ENCODE results near the gene PSME3IP1. TPM values are rescaled to one million over a fixed set of nuclear protein-coding genes. Genes with fewer than 3 reads are reported as not detected.

PSME3IP1 gene
- total RNA-seq, 1 experiment from 2014 or later: 45.6 TPM

DNA sequence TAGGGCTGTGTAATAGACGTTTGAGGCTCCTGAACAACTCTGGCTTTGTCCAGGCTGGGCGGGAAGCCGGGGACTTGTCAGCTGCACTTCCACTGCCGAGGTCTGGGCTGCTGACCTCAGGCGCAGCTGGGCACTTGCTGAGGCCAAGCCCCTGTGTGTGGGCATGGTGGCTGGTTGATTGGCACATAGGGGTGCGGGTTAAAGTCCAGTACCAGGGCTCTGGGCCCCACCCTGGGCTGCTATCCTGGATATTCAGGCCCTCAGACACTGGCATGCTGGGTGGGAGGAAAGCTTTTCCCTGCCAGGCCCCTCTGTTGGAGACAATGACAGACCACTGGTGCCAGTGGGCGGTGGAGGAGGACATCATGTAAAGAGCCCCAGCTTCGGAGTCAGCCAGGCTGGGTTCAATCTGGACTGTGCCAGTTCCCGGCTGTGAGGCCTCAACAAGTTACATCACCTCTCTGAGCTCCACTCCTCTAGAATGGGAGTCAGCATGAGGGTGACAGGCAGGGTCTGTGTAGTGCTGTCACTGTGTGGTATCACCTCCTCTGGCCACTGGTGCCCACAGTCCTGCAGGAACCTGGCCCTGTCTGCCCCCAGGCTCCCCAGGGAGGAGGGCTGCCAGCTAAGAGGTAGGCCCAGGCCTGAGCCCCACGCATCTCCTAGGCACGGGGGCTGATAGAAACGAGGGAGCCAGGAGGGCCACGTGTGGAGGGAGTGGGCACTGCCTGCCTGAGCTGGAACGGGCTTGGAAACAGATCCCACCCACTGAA lies 42.5 kb downstream of the PSME3IP1 start:
- Histone ChIP-seq H3K9me3 (ENCODE audit: low read length) (no peaks in the 10 kb centered on the region), H3K27ac (ENCODE audit: low read length) (no peak overlapping the region), H3K9ac (ENCODE audit: low read length) (no peak overlapping the region), H3K4me3 (ENCODE audit: low read length) (no peak overlapping the region), H3K4me2 (ENCODE audit: low read length) (no peak overlapping the region), H3K9me2 (replicated peaks; ENCODE audit: low read length) (no peaks in the 10 kb centered on the region), H3K79me2 (ENCODE audit: low read length) (no peaks in the 10 kb centered on the region), H3K36me3 (ENCODE audit: low read depth, low read length) (no peaks in the 10 kb centered on the region), H4K20me1 (ENCODE audit: low read length) (no peaks in the 10 kb centered on the region), H3K4me1 (ENCODE audit: insufficient read depth, low read length) (no peaks in the 10 kb centered on the region), H3K27me3 (ENCODE audit: low read length) (no peaks in the 10 kb centered on the region), H3F3A (ENCODE audit: low read length, unreplicated experiment) (no peaks in the 10 kb centered on the region), H2AFZ (ENCODE audit: low read length) (no peak overlapping the region)
- no peak for ATAC-seq
- intact Hi-C loops (cut with micrococcal nuclease): no loop called here
- TF ChIP-seq EZH2phosphoT487 (IDR thresholded peaks at IDR 0.05; ENCODE audit: borderline replicate concordance, low read length) (no peak), EZH2 (IDR thresholded peaks at IDR 0.05; ENCODE audit: low read length, unreplicated experiment) (no peak)
- TF ChIP-seq, protein P1, sequence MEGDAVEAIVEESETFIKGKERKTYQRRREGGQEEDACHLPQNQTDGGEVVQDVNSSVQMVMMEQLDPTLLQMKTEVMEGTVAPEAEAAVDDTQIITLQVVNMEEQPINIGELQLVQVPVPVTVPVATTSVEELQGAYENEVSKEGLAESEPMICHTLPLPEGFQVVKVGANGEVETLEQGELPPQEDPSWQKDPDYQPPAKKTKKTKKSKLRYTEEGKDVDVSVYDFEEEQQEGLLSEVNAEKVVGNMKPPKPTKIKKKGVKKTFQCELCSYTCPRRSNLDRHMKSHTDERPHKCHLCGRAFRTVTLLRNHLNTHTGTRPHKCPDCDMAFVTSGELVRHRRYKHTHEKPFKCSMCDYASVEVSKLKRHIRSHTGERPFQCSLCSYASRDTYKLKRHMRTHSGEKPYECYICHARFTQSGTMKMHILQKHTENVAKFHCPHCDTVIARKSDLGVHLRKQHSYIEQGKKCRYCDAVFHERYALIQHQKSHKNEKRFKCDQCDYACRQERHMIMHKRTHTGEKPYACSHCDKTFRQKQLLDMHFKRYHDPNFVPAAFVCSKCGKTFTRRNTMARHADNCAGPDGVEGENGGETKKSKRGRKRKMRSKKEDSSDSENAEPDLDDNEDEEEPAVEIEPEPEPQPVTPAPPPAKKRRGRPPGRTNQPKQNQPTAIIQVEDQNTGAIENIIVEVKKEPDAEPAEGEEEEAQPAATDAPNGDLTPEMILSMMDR (conservative IDR thresholded peaks at IDR 0.05; ENCODE audit: low read depth, low read length): no peak
- no peak for DNase-seq
- ChIA-PET POLR2A (ENCODE audit: unreplicated experiment) (no interaction called here), CTCF (no interaction called here)
- no TSS peak for BruUV-seq (replicated peaks)

DNA sequence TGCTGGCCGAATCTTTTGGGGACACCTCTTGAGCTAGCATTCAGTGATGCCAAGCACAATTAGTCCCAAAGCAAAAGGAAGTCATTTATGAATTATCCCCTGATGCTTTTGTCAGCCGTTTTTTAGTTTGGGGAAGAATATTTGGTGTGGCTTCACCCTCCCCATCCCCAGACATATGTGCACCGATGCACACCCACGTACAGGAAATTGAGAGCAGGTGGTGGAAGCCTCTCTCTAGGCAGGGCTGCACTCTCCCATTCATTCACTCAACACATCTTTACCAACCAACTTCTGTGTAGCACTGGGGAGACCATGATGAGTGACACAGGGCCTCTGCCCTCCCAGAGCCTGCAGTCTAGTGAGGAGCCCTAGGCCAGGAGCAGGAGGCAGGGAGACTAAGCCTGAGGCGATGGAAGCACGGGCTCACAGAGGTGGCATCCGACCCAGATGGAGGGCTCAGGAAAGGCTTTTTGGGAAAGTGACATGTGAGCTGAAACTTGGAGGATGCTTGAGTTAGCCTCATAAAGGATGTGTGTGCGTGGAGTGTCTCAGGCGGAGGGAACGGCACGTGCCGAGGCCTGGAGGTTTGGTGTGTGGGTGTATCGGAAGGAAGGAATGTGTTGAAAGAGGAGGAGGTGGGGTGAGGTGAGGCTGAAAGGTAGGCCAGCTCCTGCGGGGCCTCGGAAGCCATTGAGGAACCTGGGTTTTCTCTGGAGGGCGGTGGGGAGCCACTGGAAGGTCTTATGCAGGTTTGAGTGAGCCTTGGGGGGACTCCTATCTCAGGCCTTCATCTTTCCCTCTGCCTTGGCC lies 43.8 kb downstream of the PSME3IP1 start:
- no peak overlapping the region for H3K4me3 ChIP-seq (ENCODE audit: low read length)
- no peak for ATAC-seq
- no peaks in the 10 kb centered on the region for H3K9me3 ChIP-seq (ENCODE audit: low read length)
- no peak overlapping the region for H2AFZ ChIP-seq (ENCODE audit: low read length)
- no peaks in the 10 kb centered on the region for H3K9me2 ChIP-seq (replicated peaks; ENCODE audit: low read length)
- CTCF ChIA-PET: no interaction called here
- no TSS peak for BruUV-seq (replicated peaks)
- H3K4me2 ChIP-seq (ENCODE audit: low read length): no peak overlapping the region
- POLR2A ChIA-PET (ENCODE audit: unreplicated experiment): no interaction called here
- no peak for DNase-seq
- no peaks in the 10 kb centered on the region for H4K20me1 ChIP-seq (ENCODE audit: low read length)
- TF ChIP-seq, protein P1 (conservative IDR thresholded peaks at IDR 0.05; ENCODE audit: low read depth, low read length): no peak
- TF ChIP-seq EZH2 (IDR thresholded peaks at IDR 0.05; ENCODE audit: low read length, unreplicated experiment) (no peak), EZH2phosphoT487 (IDR thresholded peaks at IDR 0.05; ENCODE audit: borderline replicate concordance, low read length) (no peak)
- H3K27ac ChIP-seq (ENCODE audit: low read length): no peak overlapping the region
- no peaks in the 10 kb centered on the region for H3F3A ChIP-seq (ENCODE audit: low read length, unreplicated experiment)
- H3K27me3 ChIP-seq (ENCODE audit: low read length): no peaks in the 10 kb centered on the region
- H3K9ac ChIP-seq (ENCODE audit: low read length): no peak overlapping the region
- intact Hi-C loops (cut with micrococcal nuclease): no loop called here
- no peaks in the 10 kb centered on the region for H3K79me2 ChIP-seq (ENCODE audit: low read length)
- no peaks in the 10 kb centered on the region for H3K4me1 ChIP-seq (ENCODE audit: insufficient read depth, low read length)
- H3K36me3 ChIP-seq (ENCODE audit: low read depth, low read length): no peaks in the 10 kb centered on the region

Measured in PC-3 (cell line).